MM.1S (cell line): Measurements from ENCODE around the gene PUSL1.

Source experiments
- DNase-seq: peaks from one replicate; pipeline ENCODE4 v3.0.0-alpha.2; 2015
- H2AFZ ChIP-seq: fragments of 300-600 bp; sonication (generic); 2 replicates; pipeline ENCODE4 v1.6.0; 2016; ENCODE audit warnings: antibody characterized with exemption, low read length
- H3F3A ChIP-seq: fragments of 300-600 bp; sonication (generic); 2 replicates; pipeline ENCODE4 v1.6.1; 2016; ENCODE audit warnings: mild to moderate bottlenecking, antibody characterized with exemption, low read length, moderate library complexity, mixed read lengths; ENCODE audit not compliant: insufficient read depth
- H3K27ac ChIP-seq: fragments of 300-600 bp; sonication (generic); 2 replicates; pipeline ENCODE4 v1.5.1; 2016; ENCODE audit warnings: mild to moderate bottlenecking, low read length
- H3K27me3 ChIP-seq: fragments of 300-600 bp; sonication (generic); replicated peaks from 2 replicates; pipeline ENCODE4 v1.6.0; 2016; ENCODE audit warnings: low read length; ENCODE audit not compliant: insufficient read depth
- H3K36me3 ChIP-seq: fragments of 300-600 bp; sonication (generic); replicated peaks from 2 replicates; pipeline ENCODE4 v1.6.1; 2016; ENCODE audit warnings: mild to moderate bottlenecking, low read length, mixed read lengths; ENCODE audit not compliant: insufficient read depth
- H3K4me1 ChIP-seq: fragments of 300-600 bp; sonication (generic); 2 replicates; pipeline ENCODE4 v1.6.1; 2016; ENCODE audit warnings: low read length, mixed read lengths
- H3K4me2 ChIP-seq: fragments of 300-600 bp; sonication (generic); 2 replicates; pipeline ENCODE4 v1.6.0; 2016; ENCODE audit warnings: low read depth, low read length
- H3K4me3 ChIP-seq: fragments of 300-600 bp; sonication (generic); 2 replicates; pipeline ENCODE4 v1.5.1; 2016; ENCODE audit warnings: low read length, mixed read lengths
- H3K79me2 ChIP-seq: fragments of 300-600 bp; sonication (generic); 2 replicates; pipeline ENCODE4 v1.6.1; 2016; ENCODE audit warnings: mixed run types, low read length, mixed read lengths
- H3K9ac ChIP-seq: fragments of 300-600 bp; sonication (generic); 2 replicates; pipeline ENCODE4 v1.6.1; 2016; ENCODE audit warnings: low read length, mixed read lengths
- H3K9me2 ChIP-seq: fragments of 300-600 bp; sonication (generic); replicated peaks from 2 replicates; pipeline ENCODE4 v1.6.1; 2016; ENCODE audit warnings: mild to moderate bottlenecking, low read length, mixed read lengths; ENCODE audit not compliant: insufficient read depth
- H3K9me3 ChIP-seq: fragments of 300-600 bp; sonication (generic); replicated peaks from 2 replicates; pipeline ENCODE4 v1.6.1; 2016; ENCODE audit warnings: mild to moderate bottlenecking, low read length, mixed read lengths; ENCODE audit not compliant: insufficient read depth
- H4K20me1 ChIP-seq: fragments of 300-600 bp; sonication (generic); 2 replicates; pipeline ENCODE4 v1.6.1; 2016; ENCODE audit warnings: mild to moderate bottlenecking, low read length, moderate library complexity, mixed read lengths; ENCODE audit not compliant: insufficient read depth
- EZH2 ChIP-seq: fragments of 300-600 bp; sonication (generic); optimal IDR thresholded peaks from 2 replicates; pipeline ENCODE3; 2017; ENCODE audit warnings: low read depth, mild to moderate bottlenecking, antibody characterized with exemption, low read length, mixed read lengths
- EZH2phosphoT487 ChIP-seq: fragments of 300-600 bp; sonication (generic); IDR thresholded peaks from 2 replicates; pipeline ENCODE4 v1.6.1; 2018; ENCODE audit warnings: antibody characterized with exemption, low read length
- TF ChIP-seq, protein P1 (sequence below): fragments of 300-600 bp; sonication (generic); IDR thresholded peaks from 2 replicates; pipeline ENCODE4 v1.5.1; 2016; ENCODE audit warnings: antibody characterized with exemption, low read length, mixed read lengths

The PUSL1 gene

DNA sequence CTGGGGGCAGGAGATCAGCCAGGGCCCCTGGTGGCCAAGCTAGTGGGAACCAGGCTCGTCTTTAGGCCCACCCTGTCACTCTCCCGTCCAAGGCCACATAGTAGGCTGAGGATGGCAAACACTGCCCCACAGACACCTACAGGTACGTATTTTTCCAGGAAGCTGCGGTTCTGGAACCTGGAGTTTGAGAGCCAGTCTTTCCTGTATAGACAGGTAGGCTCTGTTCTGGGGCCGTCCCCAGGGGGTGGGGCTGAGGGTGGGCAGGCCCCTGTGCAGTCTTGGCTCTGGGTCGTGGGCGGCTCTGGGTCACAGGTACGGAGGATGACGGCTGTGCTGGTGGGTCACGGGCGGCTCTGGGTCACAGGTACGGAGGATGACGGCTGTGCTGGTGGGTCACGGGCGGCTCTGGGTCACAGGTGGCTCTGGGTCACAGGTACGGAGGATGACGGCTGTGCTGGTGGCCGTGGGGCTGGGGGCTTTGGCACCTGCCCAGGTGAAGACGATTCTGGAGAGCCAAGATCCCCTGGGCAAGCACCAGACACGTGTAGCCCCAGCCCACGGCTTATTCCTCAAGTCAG is 2.2 kb downstream of the PUSL1 start:
- Histone ChIP-seq H3K9me2 (no peaks in the 10 kb centered on the region), H3F3A (peaks cover 3% of the 10 kb centered on the region; the same call in 1 of the 2 replicates), H3K27ac (no peak overlapping the region), H3K27me3 (no peaks in the 10 kb centered on the region), H3K36me3 (0 out of 2 replicates have a peak, but pooled peaks cover 2% of the 10 kb centered on the region), H4K20me1 (no peaks in the 10 kb centered on the region), H3K4me1 (peaks cover 10% of the 10 kb centered on the region), H2AFZ (no peak overlapping the region), H3K9ac (no peak overlapping the region), H3K79me2 (peaks cover 59% of the 10 kb centered on the region), H3K9me3 (no peaks in the 10 kb centered on the region), H3K4me2 (peak overlapping the region; percentile 97; the same call in 1 of the 2 replicates), H3K4me3 (no peak overlapping the region)
- DNase-seq: no peak
- TF ChIP-seq, protein P1, sequence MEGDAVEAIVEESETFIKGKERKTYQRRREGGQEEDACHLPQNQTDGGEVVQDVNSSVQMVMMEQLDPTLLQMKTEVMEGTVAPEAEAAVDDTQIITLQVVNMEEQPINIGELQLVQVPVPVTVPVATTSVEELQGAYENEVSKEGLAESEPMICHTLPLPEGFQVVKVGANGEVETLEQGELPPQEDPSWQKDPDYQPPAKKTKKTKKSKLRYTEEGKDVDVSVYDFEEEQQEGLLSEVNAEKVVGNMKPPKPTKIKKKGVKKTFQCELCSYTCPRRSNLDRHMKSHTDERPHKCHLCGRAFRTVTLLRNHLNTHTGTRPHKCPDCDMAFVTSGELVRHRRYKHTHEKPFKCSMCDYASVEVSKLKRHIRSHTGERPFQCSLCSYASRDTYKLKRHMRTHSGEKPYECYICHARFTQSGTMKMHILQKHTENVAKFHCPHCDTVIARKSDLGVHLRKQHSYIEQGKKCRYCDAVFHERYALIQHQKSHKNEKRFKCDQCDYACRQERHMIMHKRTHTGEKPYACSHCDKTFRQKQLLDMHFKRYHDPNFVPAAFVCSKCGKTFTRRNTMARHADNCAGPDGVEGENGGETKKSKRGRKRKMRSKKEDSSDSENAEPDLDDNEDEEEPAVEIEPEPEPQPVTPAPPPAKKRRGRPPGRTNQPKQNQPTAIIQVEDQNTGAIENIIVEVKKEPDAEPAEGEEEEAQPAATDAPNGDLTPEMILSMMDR: no peak
- no peak for TF ChIP-seq EZH2phosphoT487
- TF ChIP-seq EZH2: no peak

DNA sequence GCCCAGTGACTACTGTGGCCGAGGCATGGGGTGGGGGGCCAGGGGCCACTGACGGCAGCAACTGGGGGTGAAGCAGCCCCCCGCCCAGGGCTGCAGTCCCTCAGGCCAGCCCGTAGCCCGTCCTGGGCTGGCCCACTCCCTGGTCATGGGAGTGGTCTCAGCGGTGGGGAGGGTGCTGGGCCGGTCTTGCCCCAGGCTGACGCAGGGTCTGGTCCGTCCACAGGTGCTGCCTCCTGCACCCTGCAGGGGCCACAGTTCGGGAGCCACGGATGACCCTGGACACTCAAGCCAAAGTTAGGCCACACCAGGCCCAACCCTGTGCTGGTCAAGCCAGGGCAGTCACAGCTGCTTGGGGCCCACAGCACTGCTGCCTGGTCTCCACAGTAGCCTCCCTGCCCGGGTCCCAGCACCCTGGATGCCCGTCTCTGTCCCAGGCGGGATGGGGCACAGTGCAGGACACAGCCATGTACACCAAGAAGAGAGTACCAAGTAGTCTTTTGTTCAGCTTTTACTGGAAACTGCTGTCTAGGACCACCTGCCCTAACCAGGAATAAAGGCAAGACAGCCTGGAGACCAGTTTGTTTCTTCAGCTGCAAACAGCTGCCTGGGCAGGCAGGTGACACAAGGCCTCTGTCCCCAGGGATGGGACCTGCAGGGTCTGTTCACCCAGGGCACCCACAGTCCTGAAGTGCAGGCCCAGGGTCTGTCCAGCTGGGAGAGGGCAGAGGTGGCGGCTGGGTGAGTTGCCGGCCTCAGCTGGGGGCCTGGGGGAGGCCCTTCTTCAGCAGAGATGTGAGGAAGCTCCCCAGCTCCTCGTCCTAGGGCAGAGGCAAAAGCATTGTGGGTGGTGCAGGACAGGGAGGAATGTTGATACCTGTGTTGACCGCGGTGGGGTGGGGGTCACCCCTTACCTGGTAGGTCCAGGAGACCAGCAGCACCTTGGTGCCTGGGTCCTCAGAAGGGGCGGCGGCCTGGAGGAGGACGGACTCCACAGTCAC is 3.0 kb downstream of the PUSL1 start:
- peaks cover 7% of the 10 kb centered on the region for H3K4me1 ChIP-seq
- H3K9ac ChIP-seq: no peak overlapping the region
- TF ChIP-seq EZH2: no peak
- no peak for TF ChIP-seq EZH2phosphoT487
- TF ChIP-seq, protein P1: no peak
- H3F3A ChIP-seq: peaks cover 3% of the 10 kb centered on the region; the same call in 1 of the 2 replicates
- H3K9me3 ChIP-seq: no peaks in the 10 kb centered on the region
- no peaks in the 10 kb centered on the region for H3K9me2 ChIP-seq
- H3K4me3 ChIP-seq: no peak overlapping the region
- H2AFZ ChIP-seq: no peak overlapping the region
- H3K27me3 ChIP-seq: no peaks in the 10 kb centered on the region
- 0 out of 2 replicates have a peak, but pooled peaks cover 2% of the 10 kb centered on the region for H3K36me3 ChIP-seq
- H3K79me2 ChIP-seq: peaks cover 52% of the 10 kb centered on the region
- H3K4me2 ChIP-seq: no peak overlapping the region
- no peaks in the 10 kb centered on the region for H4K20me1 ChIP-seq
- no peak overlapping the region for H3K27ac ChIP-seq
- DNase-seq: no peak

DNA sequence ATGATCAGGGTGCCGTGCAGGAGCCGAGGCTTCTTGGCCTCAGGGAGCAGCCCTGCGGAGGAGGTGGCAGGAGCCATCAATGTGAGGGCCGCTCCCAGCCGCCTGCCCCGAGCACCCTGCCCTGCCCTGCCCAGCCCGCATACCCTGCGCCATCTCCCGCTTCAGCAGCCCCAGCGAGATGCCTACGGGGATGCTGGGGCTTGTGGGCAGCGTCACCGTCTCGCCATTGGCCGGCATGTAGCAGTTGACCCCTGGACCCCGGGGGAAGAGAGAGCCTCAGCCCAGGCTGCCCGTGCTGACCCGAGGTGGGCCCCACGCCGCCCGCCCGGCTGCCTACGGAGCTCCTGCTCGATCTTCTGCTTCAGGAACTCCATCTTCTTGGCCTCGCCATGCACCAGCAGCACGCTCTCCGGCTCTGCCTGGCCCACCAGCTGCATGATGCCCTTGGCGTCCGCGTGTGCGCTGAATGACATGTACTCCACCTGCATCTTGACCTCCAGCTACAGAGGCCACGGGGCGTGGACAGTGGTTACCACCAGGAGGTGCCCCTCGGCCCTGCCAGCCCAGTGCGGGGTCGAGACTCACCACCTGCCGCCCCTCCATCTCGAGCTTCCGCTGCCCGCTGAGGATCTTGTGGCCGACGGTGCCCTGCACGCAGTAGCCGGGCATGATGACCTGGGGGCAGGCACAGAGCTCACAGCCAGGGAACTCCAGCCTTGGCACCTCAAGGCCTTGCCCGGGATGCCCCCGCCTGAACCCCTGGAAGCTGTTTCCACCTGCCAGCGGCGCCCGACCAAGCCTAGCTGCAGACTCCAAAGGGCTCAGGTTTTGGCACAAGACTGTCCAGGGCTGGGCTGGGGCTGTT is 4.3 kb downstream of the PUSL1 start:
- TF ChIP-seq EZH2phosphoT487: no peak
- no peak for TF ChIP-seq EZH2
- TF ChIP-seq, protein P1: no peak
- no peaks in the 10 kb centered on the region for H3K9me2 ChIP-seq
- no peaks in the 10 kb centered on the region for H4K20me1 ChIP-seq
- no peak overlapping the region for H3K9ac ChIP-seq
- H3F3A ChIP-seq: peaks cover 7% of the 10 kb centered on the region; the same call in 1 of the 2 replicates
- H3K27me3 ChIP-seq: no peaks in the 10 kb centered on the region
- no peaks in the 10 kb centered on the region; the same call in 1 of the 2 replicates for H3K4me1 ChIP-seq
- H3K79me2 ChIP-seq: peaks cover 47% of the 10 kb centered on the region
- no peak overlapping the region for H3K4me2 ChIP-seq
- H3K27ac ChIP-seq: no peak overlapping the region
- no peak for DNase-seq
- no peak overlapping the region for H3K4me3 ChIP-seq
- 0 out of 2 replicates have a peak, but pooled peaks cover 7% of the 10 kb centered on the region for H3K36me3 ChIP-seq
- H3K9me3 ChIP-seq: no peaks in the 10 kb centered on the region
- no peak overlapping the region for H2AFZ ChIP-seq
